Smooth muscle cell of the brain vasculature (primary cell): ENCODE results near the gene ELN.
"Not testable (repeated sequence)": the region's sequence is repeated elsewhere in the genome, so short reads cannot be mapped to it uniquely, and the experiment has no call there.

ENCODE experiments used
- DNase-seq: peaks from one replicate; pipeline ENCODE4 v3.0.0-alpha.2; 2012; ENCODE audit warnings: low read depth, low spot score

Gene ELN

GRCh38 chr7:74027683-74028320 lies at the start of gene ELN:
ELN (plus strand) TSS chr7:74028173; CDS start chr7:74028188, 15 bp downstream.
- DNase-seq: no peak

GRCh38 chr7:73978661-73979563 lies 49.1 kb upstream of the ELN start:
- no peak for DNase-seq

GRCh38 chr7:73979656-73980055 lies 48.3 kb upstream of the ELN start:
- DNase-seq: not testable (repeated sequence)

- no peak for DNase-seq
These were observed 47.8 kb upstream of the ELN start for GRCh38 chr7:73980206-73980605.

GRCh38 chr7:73981933-73982332 lies 46.0 kb upstream of the ELN start:
- DNase-seq: no peak

GRCh38 chr7:73983437-73984164 lies 44.4 kb upstream of the ELN start:
- DNase-seq: no peak

GRCh38 chr7:73984481-73985205 lies 43.3 kb upstream of the ELN start:
- DNase-seq: no peak

- DNase-seq: no peak
These were observed 42.2 kb upstream of the ELN start for GRCh38 chr7:73985737-73986141.

GRCh38 chr7:73986158-73986631 lies 41.8 kb upstream of the ELN start:
- no peak for DNase-seq

GRCh38 chr7:73987298-73987697 lies 40.7 kb upstream of the ELN start:
- DNase-seq: no peak

GRCh38 chr7:73988197-73988596 lies 39.8 kb upstream of the ELN start:
- DNase-seq: no peak

- DNase-seq: no peak
These were observed 36.4 kb upstream of the ELN start for GRCh38 chr7:73991522-73992100.

GRCh38 chr7:73992101-73992562 lies 35.8 kb upstream of the ELN start:
- no peak for DNase-seq

GRCh38 chr7:73994023-73994422 lies 34.0 kb upstream of the ELN start:
- DNase-seq: no peak

- no peak for DNase-seq
These were observed 33.2 kb upstream of the ELN start for GRCh38 chr7:73994761-73995160.

- DNase-seq: peak; percentile 62
These were observed 32.6 kb upstream of the ELN start for GRCh38 chr7:73995330-73995729.

GRCh38 chr7:73995821-73996511 lies 32.0 kb upstream of the ELN start:
- DNase-seq: no peak

GRCh38 chr7:73997056-73997455 lies 30.9 kb upstream of the ELN start:
- no peak for DNase-seq

- DNase-seq: no peak
These were observed 28.1 kb upstream of the ELN start for GRCh38 chr7:73999664-74000435.
